HG02943 (cell line): ENCODE data around the gene RERE.

Source experiments
- ATAC-seq: cut with Tn5 transposase; IDR thresholded peaks from one replicate; pipeline ENCODE4 v1.9.1; 2021; ENCODE audit warnings: mild to moderate bottlenecking, low read depth, moderate library complexity; ENCODE audit not compliant: unreplicated experiment

The RERE gene

GRCh38 chr1:8422510-8423268 is 394.8 kb downstream of the RERE start:
- ATAC-seq, result no peak

GRCh38 chr1:8421721-8422120 is 395.7 kb downstream of the RERE start:
- no peak for ATAC-seq

- ATAC-seq, result no peak
These were observed 397.1 kb downstream of the RERE start for GRCh38 chr1:8420318-8420717.

GRCh38 chr1:8419861-8420260 is 397.6 kb downstream of the RERE start:
- no peak for ATAC-seq

GRCh38 chr1:8419172-8419571 is 398.3 kb downstream of the RERE start:
- no peak for ATAC-seq

- ATAC-seq, result no peak
These were observed 399.1 kb downstream of the RERE start for GRCh38 chr1:8418301-8418700.

GRCh38 chr1:8417625-8418024 is 399.8 kb downstream of the RERE start:
- ATAC-seq, result no peak

GRCh38 chr1:8416881-8417280 is 400.6 kb downstream of the RERE start:
- no peak for ATAC-seq

GRCh38 chr1:8415526-8416278 is 401.7 kb downstream of the RERE start:
- no peak for ATAC-seq

- ATAC-seq, result no peak
These were observed 405.1 kb downstream of the RERE start for GRCh38 chr1:8412183-8412831.

GRCh38 chr1:8411803-8412182 is 405.6 kb downstream of the RERE start:
- ATAC-seq, result no peak

GRCh38 chr1:8410791-8411190 is 406.6 kb downstream of the RERE start:
- ATAC-seq, result no peak

GRCh38 chr1:8409606-8410005 is 407.8 kb downstream of the RERE start:
- no peak for ATAC-seq

GRCh38 chr1:8409106-8409505 is 408.3 kb downstream of the RERE start:
- no peak for ATAC-seq

GRCh38 chr1:8408151-8408839 is 409.1 kb downstream of the RERE start:
- no peak for ATAC-seq

- no peak for ATAC-seq
These were observed 409.8 kb downstream of the RERE start for GRCh38 chr1:8407652-8408051.

- ATAC-seq, result no peak
These were observed 410.5 kb downstream of the RERE start for GRCh38 chr1:8406960-8407359.

- no peak for ATAC-seq
These were observed 411.4 kb downstream of the RERE start for GRCh38 chr1:8406011-8406410.

GRCh38 chr1:8404460-8405370 is 412.7 kb downstream of the RERE start:
- no peak for ATAC-seq

- no peak for ATAC-seq
These were observed 415.2 kb downstream of the RERE start for GRCh38 chr1:8402109-8402710.
